ENCODE results near the gene CACNB1. TPM values are rescaled to one million over a fixed set of nuclear protein-coding genes. Genes with fewer than 3 reads are reported as not detected.

Gene CACNB1
- total and polyA plus RNA-seq, 2 of the 13 experiments (the other 11 are each of a cell fraction or from before 2014, with no cell fraction given): 0.75 to 1.5 TPM

DNA sequence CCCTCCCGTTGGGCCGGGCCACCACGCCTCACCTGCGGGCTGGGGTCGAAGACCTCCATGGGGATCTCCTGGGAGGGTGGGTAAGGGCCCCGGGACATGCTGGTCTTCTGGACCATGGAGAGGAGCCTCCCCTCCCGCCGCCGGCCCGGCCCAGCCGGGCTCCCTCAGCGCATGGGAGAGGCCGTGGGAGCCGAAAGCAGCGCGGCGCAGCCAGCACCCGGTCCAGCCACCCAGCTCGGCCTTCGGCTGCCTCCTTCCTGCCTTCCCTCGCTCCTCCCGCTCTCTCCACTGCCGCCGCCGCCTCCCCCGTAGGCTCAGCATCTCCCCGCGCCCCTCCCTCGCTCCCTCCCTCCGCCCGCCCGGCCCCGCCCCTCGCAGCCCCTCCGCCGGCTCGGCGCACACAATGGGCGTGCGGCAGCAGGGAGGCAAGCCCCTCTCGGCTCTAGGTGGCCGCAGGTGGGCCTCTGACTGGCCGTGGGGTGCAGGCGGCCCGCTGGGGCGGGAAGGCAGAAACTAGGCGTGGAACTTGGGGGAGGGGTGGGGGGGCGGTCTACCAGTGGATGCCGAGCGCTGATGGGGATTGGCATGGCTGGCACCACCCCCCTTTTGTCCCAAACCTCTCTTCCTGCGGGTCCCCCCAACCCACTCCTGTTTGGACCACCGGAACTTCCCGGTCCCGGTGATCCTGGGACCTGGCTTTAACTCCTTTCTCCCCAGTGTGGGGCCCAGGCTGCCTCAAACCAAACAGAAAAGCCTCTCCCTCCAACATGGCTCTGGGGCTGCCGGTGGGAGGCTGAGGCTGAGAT lies at the start of gene CACNB1 (continued):
- TF ChIP-seq TARDBP (CRISPR knock-in tag; IDR thresholded peaks at IDR 0.05) (no peak), MED13 (CRISPR knock-in tag; IDR thresholded peaks at IDR 0.05) (no peak), PHF21A (CRISPR knock-in tag; IDR thresholded peaks at IDR 0.05) (no peak), EEA1 (CRISPR knock-in tag; IDR thresholded peaks at IDR 0.05; ENCODE audit: borderline replicate concordance) (peak; percentile 32; the same call in 1 of the 2 replicates), SAP130 (CRISPR knock-in tag; IDR thresholded peaks at IDR 0.05; ENCODE audit: low read depth) (peak; percentile 68; the same call in 1 of the 2 replicates), ZNF652 (CRISPR knock-in tag; IDR thresholded peaks at IDR 0.05; ENCODE audit: borderline replicate concordance, low read depth) (peak; percentile 82), ZNF264 (CRISPR knock-in tag; IDR thresholded peaks at IDR 0.05) (no peak), SMAD1 (CRISPR knock-in tag; IDR thresholded peaks at IDR 0.05; ENCODE audit: borderline replicate concordance, low read depth) (no peak), POGZ (CRISPR knock-in tag; IDR thresholded peaks at IDR 0.05) (no peak), AGO1 (IDR thresholded peaks at IDR 0.05; ENCODE audit: low read depth, low read length, poor library complexity, severe bottlenecking) (no peak), ZNF234 (CRISPR knock-in tag; conservative IDR thresholded peaks at IDR 0.05) (peak; percentile 69; the same call in 1 of the 2 replicates), KLF6 (CRISPR knock-in tag; IDR thresholded peaks at IDR 0.05) (no peak), ZNF788 (CRISPR knock-in tag; IDR thresholded peaks at IDR 0.05; ENCODE audit: borderline replicate concordance) (no peak), SMYD3 (CRISPR knock-in tag; IDR thresholded peaks at IDR 0.05) (no peak), PAWR (CRISPR knock-in tag; IDR thresholded peaks at IDR 0.05; ENCODE audit: borderline replicate concordance) (no peak), HDAC1 (CRISPR knock-in tag; IDR thresholded peaks at IDR 0.05) (no peak), HNRNPK (IDR thresholded peaks at IDR 0.05; ENCODE audit: low read depth, low read length, poor library complexity, severe bottlenecking) (peak; percentile 88), KDM5A (IDR thresholded peaks at IDR 0.05; ENCODE audit: borderline replicate concordance, low read length) (no peak), RFXANK (CRISPR knock-in tag; IDR thresholded peaks at IDR 0.05) (no peak)
- TF ChIP-seq, protein P1, sequence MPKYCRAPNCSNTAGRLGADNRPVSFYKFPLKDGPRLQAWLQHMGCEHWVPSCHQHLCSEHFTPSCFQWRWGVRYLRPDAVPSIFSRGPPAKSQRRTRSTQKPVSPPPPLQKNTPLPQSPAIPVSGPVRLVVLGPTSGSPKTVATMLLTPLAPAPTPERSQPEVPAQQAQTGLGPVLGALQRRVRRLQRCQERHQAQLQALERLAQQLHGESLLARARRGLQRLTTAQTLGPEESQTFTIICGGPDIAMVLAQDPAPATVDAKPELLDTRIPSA (CRISPR knock-in tag; IDR thresholded peaks at IDR 0.05; ENCODE audit: borderline replicate concordance): peak; percentile 78; the same call in 1 of the 2 replicates
- TF ChIP-seq, protein P2, sequence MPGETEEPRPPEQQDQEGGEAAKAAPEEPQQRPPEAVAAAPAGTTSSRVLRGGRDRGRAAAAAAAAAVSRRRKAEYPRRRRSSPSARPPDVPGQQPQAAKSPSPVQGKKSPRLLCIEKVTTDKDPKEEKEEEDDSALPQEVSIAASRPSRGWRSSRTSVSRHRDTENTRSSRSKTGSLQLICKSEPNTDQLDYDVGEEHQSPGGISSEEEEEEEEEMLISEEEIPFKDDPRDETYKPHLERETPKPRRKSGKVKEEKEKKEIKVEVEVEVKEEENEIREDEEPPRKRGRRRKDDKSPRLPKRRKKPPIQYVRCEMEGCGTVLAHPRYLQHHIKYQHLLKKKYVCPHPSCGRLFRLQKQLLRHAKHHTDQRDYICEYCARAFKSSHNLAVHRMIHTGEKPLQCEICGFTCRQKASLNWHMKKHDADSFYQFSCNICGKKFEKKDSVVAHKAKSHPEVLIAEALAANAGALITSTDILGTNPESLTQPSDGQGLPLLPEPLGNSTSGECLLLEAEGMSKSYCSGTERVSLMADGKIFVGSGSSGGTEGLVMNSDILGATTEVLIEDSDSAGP (CRISPR knock-in tag; IDR thresholded peaks at IDR 0.05; ENCODE audit: borderline replicate concordance): peak; percentile 31
- TF ChIP-seq, protein P3, sequence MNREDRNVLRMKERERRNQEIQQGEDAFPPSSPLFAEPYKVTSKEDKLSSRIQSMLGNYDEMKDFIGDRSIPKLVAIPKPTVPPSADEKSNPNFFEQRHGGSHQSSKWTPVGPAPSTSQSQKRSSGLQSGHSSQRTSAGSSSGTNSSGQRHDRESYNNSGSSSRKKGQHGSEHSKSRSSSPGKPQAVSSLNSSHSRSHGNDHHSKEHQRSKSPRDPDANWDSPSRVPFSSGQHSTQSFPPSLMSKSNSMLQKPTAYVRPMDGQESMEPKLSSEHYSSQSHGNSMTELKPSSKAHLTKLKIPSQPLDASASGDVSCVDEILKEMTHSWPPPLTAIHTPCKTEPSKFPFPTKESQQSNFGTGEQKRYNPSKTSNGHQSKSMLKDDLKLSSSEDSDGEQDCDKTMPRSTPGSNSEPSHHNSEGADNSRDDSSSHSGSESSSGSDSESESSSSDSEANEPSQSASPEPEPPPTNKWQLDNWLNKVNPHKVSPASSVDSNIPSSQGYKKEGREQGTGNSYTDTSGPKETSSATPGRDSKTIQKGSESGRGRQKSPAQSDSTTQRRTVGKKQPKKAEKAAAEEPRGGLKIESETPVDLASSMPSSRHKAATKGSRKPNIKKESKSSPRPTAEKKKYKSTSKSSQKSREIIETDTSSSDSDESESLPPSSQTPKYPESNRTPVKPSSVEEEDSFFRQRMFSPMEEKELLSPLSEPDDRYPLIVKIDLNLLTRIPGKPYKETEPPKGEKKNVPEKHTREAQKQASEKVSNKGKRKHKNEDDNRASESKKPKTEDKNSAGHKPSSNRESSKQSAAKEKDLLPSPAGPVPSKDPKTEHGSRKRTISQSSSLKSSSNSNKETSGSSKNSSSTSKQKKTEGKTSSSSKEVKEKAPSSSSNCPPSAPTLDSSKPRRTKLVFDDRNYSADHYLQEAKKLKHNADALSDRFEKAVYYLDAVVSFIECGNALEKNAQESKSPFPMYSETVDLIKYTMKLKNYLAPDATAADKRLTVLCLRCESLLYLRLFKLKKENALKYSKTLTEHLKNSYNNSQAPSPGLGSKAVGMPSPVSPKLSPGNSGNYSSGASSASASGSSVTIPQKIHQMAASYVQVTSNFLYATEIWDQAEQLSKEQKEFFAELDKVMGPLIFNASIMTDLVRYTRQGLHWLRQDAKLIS (CRISPR knock-in tag; IDR thresholded peaks at IDR 0.05): no peak
- TF ChIP-seq, protein P4, sequence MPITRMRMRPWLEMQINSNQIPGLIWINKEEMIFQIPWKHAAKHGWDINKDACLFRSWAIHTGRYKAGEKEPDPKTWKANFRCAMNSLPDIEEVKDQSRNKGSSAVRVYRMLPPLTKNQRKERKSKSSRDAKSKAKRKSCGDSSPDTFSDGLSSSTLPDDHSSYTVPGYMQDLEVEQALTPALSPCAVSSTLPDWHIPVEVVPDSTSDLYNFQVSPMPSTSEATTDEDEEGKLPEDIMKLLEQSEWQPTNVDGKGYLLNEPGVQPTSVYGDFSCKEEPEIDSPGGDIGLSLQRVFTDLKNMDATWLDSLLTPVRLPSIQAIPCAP (CRISPR knock-in tag; IDR thresholded peaks at IDR 0.05; ENCODE audit: low read depth): no peak
